GM12892 (cell line): ENCODE data around the gene TEX35.

Source experiments
- POLR2A ChIP-seq: IDR thresholded peaks from 2 replicates; pipeline ENCODE4 v1.6.1; 2011; ENCODE audit warnings: low read depth, low read length, control low read depth
- POLR2AphosphoS5 ChIP-seq: IDR thresholded peaks from 2 replicates; pipeline ENCODE4 v1.6.1; 2011; ENCODE audit warnings: low read depth, low read length, control low read depth
- TAF1 ChIP-seq: IDR thresholded peaks from 2 replicates; pipeline ENCODE4 v1.6.1; 2011; ENCODE audit warnings: low read depth, mild to moderate bottlenecking, control low read depth, low read length, borderline replicate concordance

DNA sequence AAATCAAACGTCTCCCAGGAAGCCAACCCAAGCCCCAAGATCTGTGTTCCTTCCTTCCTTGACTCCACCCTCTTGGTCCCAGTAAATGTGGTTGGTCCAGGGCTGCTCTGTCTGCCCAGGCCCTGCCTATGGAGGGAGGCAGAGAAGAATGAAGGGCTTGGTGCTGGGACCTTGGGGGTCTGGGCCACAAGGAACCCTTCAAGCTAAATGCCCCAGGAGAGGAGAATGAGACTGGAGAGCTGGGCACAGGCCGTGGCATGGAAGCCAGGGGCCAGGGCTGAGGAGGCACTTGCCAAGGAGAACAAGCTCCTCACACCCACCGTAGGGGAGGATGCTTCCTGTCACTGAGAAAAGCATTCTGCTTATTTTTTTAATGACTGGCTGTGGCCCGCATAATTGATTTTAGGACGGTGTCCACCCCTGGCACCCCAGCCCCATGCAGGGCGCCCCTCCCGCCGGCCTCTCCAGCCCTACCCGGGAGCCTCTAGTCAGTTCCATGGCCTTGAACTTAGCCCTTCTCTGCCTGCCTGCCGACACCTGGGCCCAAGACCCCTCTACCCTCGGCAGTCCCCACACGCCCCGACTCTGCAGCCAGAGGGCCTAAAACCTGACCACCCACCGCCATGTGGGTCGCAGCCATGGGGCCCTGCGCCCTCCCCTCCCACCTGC, 17.0 kb upstream of the TEX35 start:
- TF ChIP-seq TAF1 (no peak), POLR2A (no peak), POLR2AphosphoS5 (no peak)
